Esophagus squamous epithelium (tissue), 5 donors: ENCODE measurements around the gene RRBP1. TPM values are rescaled to one million over a fixed set of nuclear protein-coding genes. Genes with fewer than 3 reads are reported as not detected.

Source experiments
- DNase-seq: peaks from one replicate; lab custom pipeline; 2025; lab: John Stamatoyannopoulos, UW
- H3K27ac ChIP-seq, 4 donors: fragments of 200-600 bp; sonication (generic); one replicate each; pipeline ENCODE4 v1.5.1; 2016 to 2019; ENCODE audit warnings: mild to moderate bottlenecking in 1 of 4
- H3K27me3 ChIP-seq, 4 donors: fragments of 200-600 bp; sonication (generic); 1 replicate in 3 of 4; 2 replicates in 1 of 4; pipeline versions ENCODE4 v1.5.1 to v1.6.0; 2017 to 2021; ENCODE audit warnings: antibody characterized with exemption in 1 of 4
- H3K36me3 ChIP-seq, 3 donors: fragments of 200-600 bp; sonication (generic); one replicate each; pipeline ENCODE4 v1.5.1; 2016 to 2019
- H3K4me1 ChIP-seq, 3 donors: fragments of 200-600 bp; sonication (generic); one replicate each; pipeline ENCODE4 v1.5.1; 2017 to 2019
- H3K4me3 ChIP-seq, 4 donors: fragments of 200-600 bp; sonication (generic); 1 replicate in 3 of 4; 2 replicates in 1 of 4; pipeline ENCODE4 v1.5.1; 2016 to 2019; ENCODE audit warnings: mild to moderate bottlenecking in 2 of 4, moderate library complexity in 1 of 4
- H3K9me3 ChIP-seq, 3 donors: fragments of 200-600 bp; sonication (generic); one replicate each; pipeline ENCODE4 v1.5.1; 2016 to 2019
- POLR2A ChIP-seq, 4 donors: fragments of 450-650 bp; IDR thresholded peaks; one replicate each; pipeline ENCODE4 v1.6.1; 2017; ENCODE audit warnings: antibody characterized with exemption in 4 of 4, mild to moderate bottlenecking in 4 of 4, moderate library complexity in 3 of 4
- WGBS, 2 donors: methylation state at CpG; one replicate each; pipeline ENCODE4 v1.1.5; 2018; 5-methylcytosine and 5-hydroxymethylcytosine counted together
- intact Hi-C: fragments of 100-400 bp; cut with DNase I; formaldehyde crosslinking; loops from one replicate; pipeline ENCODE4 v1.15.0; 2022
- total RNA-seq, 4 donors: library from RNA; depleted of rRNA; stranded (reverse); fragments of >200 nt; gene quantifications; one replicate each; pipeline ENCODE4 v1.1.0, GENCODE V29; 2016
- TF ChIP-seq, protein P1 (sequence below), 6 experiments: fragments of 450-650 bp in 4 of 6; fragments of 200-600 bp in 2 of 6; sonication (generic) in 2 of 6; IDR thresholded peaks; one replicate each; pipeline ENCODE4 v1.5.1; 2016 to 2019; ENCODE audit warnings: antibody characterized with exemption in 6 of 6, mild to moderate bottlenecking in 4 of 6, moderate library complexity in 4 of 6
- donor health status: DM: yes; HTN: yes; CAD: no.

RRBP1 gene
- total RNA-seq, 4 donors from 2014 or later: 61.4 to 128 (median 72.7) TPM

GRCh38 chr20:17727351-17727750, 45.3 kb upstream of the RRBP1 start:
- H3K4me3 ChIP-seq: no peak overlapping the region
- no peaks in the 10 kb centered on the region for H3K36me3 ChIP-seq
- intact Hi-C loops: loop anchor here (10.0 kb wide), 1 partner anchor 93 kb away; no protein-coding TSS in a partner anchor
- DNase-seq: no peak
- H3K27me3 ChIP-seq: peaks cover 0 to 15% (median 0%) of the 10 kb centered on the region in 4 donors
- H3K27ac ChIP-seq: no peak overlapping the region
- no peaks in the 10 kb centered on the region for H3K9me3 ChIP-seq
- TF ChIP-seq, protein P1, sequence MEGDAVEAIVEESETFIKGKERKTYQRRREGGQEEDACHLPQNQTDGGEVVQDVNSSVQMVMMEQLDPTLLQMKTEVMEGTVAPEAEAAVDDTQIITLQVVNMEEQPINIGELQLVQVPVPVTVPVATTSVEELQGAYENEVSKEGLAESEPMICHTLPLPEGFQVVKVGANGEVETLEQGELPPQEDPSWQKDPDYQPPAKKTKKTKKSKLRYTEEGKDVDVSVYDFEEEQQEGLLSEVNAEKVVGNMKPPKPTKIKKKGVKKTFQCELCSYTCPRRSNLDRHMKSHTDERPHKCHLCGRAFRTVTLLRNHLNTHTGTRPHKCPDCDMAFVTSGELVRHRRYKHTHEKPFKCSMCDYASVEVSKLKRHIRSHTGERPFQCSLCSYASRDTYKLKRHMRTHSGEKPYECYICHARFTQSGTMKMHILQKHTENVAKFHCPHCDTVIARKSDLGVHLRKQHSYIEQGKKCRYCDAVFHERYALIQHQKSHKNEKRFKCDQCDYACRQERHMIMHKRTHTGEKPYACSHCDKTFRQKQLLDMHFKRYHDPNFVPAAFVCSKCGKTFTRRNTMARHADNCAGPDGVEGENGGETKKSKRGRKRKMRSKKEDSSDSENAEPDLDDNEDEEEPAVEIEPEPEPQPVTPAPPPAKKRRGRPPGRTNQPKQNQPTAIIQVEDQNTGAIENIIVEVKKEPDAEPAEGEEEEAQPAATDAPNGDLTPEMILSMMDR (IDR thresholded peaks at IDR 0.05): no peak
- no peak for TF ChIP-seq POLR2A (IDR thresholded peaks at IDR 0.05)
- H3K4me1 ChIP-seq: no peaks in the 10 kb centered on the region
- 94 to 97% methylated on average over 3 to 6 of the region's 10 CpGs for WGBS, 2 donors

DNA sequence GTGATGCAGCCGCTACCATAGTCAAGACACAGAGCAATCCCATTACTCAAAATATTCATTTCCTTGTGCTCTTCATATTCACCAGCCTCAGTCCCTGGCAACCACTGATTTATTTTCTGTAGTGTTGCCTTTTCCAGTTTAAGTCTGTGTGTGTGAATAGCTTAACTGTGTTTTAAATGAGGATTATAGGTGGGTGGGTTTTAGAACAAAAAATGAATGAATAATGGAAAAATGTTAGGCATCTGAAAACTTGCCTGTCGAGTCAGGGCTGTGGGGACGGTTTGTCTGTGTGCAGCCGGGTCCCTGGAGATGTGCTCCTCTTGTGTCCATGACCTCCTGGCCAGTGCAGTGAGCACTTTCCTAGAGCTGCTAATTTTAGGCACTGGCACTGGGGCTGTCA, 44.9 kb upstream of the RRBP1 start:
- no peaks in the 10 kb centered on the region for H3K36me3 ChIP-seq
- intact Hi-C loops: loop anchor here (10.0 kb wide), 1 partner anchor 92 kb away; no protein-coding TSS in a partner anchor
- no peaks in the 10 kb centered on the region for H3K4me1 ChIP-seq
- H3K27me3 ChIP-seq: peaks cover 0 to 15% (median 0%) of the 10 kb centered on the region in 4 donors
- no peak for TF ChIP-seq POLR2A (IDR thresholded peaks at IDR 0.05)
- TF ChIP-seq, protein P1 (IDR thresholded peaks at IDR 0.05): no peak
- no peak for DNase-seq
- H3K9me3 ChIP-seq: no peaks in the 10 kb centered on the region
- 45 to 67% methylated on average over 4 of the region's 4 CpGs for WGBS, 2 donors
- H3K4me3 ChIP-seq: no peak overlapping the region
- H3K27ac ChIP-seq: no peak overlapping the region

GRCh38 chr20:17725094-17725835, 43.2 kb upstream of the RRBP1 start:
- H3K4me3 ChIP-seq: no peak overlapping the region
- no peak overlapping the region for H3K27ac ChIP-seq
- DNase-seq: no peak
- no peaks in the 10 kb centered on the region for H3K9me3 ChIP-seq
- H3K27me3 ChIP-seq: peaks cover 0 to 15% (median 0%) of the 10 kb centered on the region in 4 donors
- 68 to 82% methylated on average over 7 to 13 of the region's 13 CpGs for WGBS, 2 donors
- TF ChIP-seq, protein P1 (IDR thresholded peaks at IDR 0.05): no peak
- TF ChIP-seq POLR2A (IDR thresholded peaks at IDR 0.05): no peak
- intact Hi-C loops: loop anchor here (10.0 kb wide), 1 partner anchor 90 kb away; no protein-coding TSS in a partner anchor
- H3K36me3 ChIP-seq: no peaks in the 10 kb centered on the region
- H3K4me1 ChIP-seq: no peaks in the 10 kb centered on the region

DNA sequence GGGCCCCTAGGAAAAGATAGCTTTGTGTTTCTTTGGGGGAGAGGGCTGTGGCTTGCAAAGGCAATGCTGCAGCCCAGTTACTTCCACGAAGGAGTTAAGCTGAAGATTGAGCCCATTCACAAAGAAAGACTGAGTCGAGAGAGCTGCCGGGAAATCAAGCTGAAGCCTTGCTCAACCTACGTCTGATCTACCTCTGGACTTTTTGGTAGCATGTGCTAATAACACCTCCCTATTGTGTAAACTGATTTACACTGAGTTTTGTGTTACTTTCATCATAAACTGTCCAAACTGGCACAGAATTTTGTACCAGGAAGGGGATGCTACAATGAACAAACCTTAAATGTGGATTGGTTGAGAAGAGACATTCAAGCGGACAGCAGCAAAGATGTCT, 41.3 kb upstream of the RRBP1 start:
- no peak for DNase-seq
- WGBS, 2 donors: 79 to 80% methylated on average over 5 of the region's 5 CpGs
- H3K4me1 ChIP-seq: no peaks in the 10 kb centered on the region
- H3K9me3 ChIP-seq: no peaks in the 10 kb centered on the region
- no peaks in the 10 kb centered on the region for H3K36me3 ChIP-seq
- H3K27me3 ChIP-seq: peaks cover 0 to 6% (median 0%) of the 10 kb centered on the region in 4 donors
- no peak for TF ChIP-seq POLR2A (IDR thresholded peaks at IDR 0.05)
- TF ChIP-seq, protein P1 (IDR thresholded peaks at IDR 0.05): no peak
- intact Hi-C loops: loop anchor here (10.0 kb wide), 1 partner anchor 88 kb away; no protein-coding TSS in a partner anchor
- H3K27ac ChIP-seq: no peak overlapping the region
- H3K4me3 ChIP-seq: no peak overlapping the region
